ENCODE results near the gene FLAD1. TPM values are rescaled to one million over a fixed set of nuclear protein-coding genes. Genes with fewer than 3 reads are reported as not detected.

Gene FLAD1
- polyA plus RNA-seq, 2 of the 4 experiments (the other 2 are of a cell fraction) = 34.1 to 43.5 TPM

GRCh38 chr1:155022136-155022926 lies 39.2 kb downstream of the FLAD1 start:
- 73% methylated on average over 8 of the region's 8 CpGs for WGBS (ENCODE audit: missing lambda C conversion rate)
- no peak overlapping the region for H3K4me3 ChIP-seq
- H3K9me3 ChIP-seq = no peaks in the 10 kb centered on the region
- ATAC-seq (no peak; a peak in 1 of 6 replicates), FAIRE-seq (no peak), DNase-seq (ENCODE audit: low read depth in 1 of 2, low spot score in 1 of 2) (peak in 1 of 2 experiments; percentile 38)
- peak overlapping the region; percentile 3 for H3K4me2 ChIP-seq
- peaks cover 83% of the 10 kb centered on the region for H3K4me1 ChIP-seq
- ChIA-PET POLR2A (interaction anchor here (1.5 kb wide), 1 partner anchor 29 kb away, joined by 5 read pairs; the partner anchor contains the start of gene ADAM15), CTCF (interaction anchor here (1.3 to 1.7 kb wide), 4 partner anchors 63 to 542 kb away, joined by 4 to 6 read pairs (median 4); partner anchors contain the start of gene KRTCAP2)
- no peak for TF ChIP-seq JUN (IDR thresholded peaks at IDR 0.05)
- no peak for TF ChIP-seq TFCP2L1 (CRISPR knock-in tag; IDR thresholded peaks at IDR 0.05)
- TF ChIP-seq MYC (IDR thresholded peaks at IDR 0.05; ENCODE audit: borderline replicate concordance, low read length) = no peak
- TF ChIP-seq CEBPB (IDR thresholded peaks at IDR 0.05) = peak in 1 of 2 experiments; percentile 11; a peak in 1 of 4 replicates
- peak overlapping the region; percentile 71 to 75; a peak in 5 of 6 replicates for H3K27ac ChIP-seq

- TF ChIP-seq EHMT2 (IDR thresholded peaks at IDR 0.05; ENCODE audit: low read depth) (no peak), ESRRA (IDR thresholded peaks at IDR 0.05; ENCODE audit: borderline replicate concordance, low read length) (no peak), EHF (CRISPR knock-in tag; IDR thresholded peaks at IDR 0.05) (no peak), CBX8 (IDR thresholded peaks at IDR 0.05) (no peak), HES2 (IDR thresholded peaks at IDR 0.05) (no peak), MAZ (IDR thresholded peaks at IDR 0.05; ENCODE audit: borderline replicate concordance, low read depth, low read length) (no peak), TP53 (CRISPR knock-in tag; IDR thresholded peaks at IDR 0.05) (no peak), MAX (IDR thresholded peaks at IDR 0.05) (no peak)
- FAIRE-seq (no peak), DNase-seq (ENCODE audit: low read depth in 1 of 2, low spot score in 1 of 2) (peak in 1 of 2 experiments; percentile 43), ATAC-seq (peak; percentile 10 to 18; a peak in 2 of 6 replicates)
- ChIA-PET POLR2A (interaction anchor here (1.5 kb wide), 1 partner anchor 28 kb away, joined by 5 read pairs; the partner anchor contains the start of gene ADAM15), CTCF (interaction anchor here (1.3 to 1.7 kb wide), 3 partner anchors 62 to 543 kb away, joined by 4 to 6 read pairs (median 4); no protein-coding TSS in a partner anchor)
- H3K4me2 ChIP-seq = peak overlapping the region; percentile 3
- no peak overlapping the region for H3K4me3 ChIP-seq
- peaks cover 80% of the 10 kb centered on the region for H3K4me1 ChIP-seq
- H3K27ac ChIP-seq = peak overlapping the region; percentile 71 to 75; a peak in 5 of 6 replicates
- no peaks in the 10 kb centered on the region for H3K9me3 ChIP-seq
- WGBS (ENCODE audit: missing lambda C conversion rate) = 28% methylated on average over 4 of the region's 4 CpGs
These were observed 39.7 kb downstream of the FLAD1 start for GRCh38 chr1:155022927-155023236.

- WGBS (ENCODE audit: missing lambda C conversion rate) = 81% methylated on average over 5 of the region's 5 CpGs
- ATAC-seq (peak in 1 of 2 experiments; percentile 5; a peak in 1 of 6 replicates), FAIRE-seq (peak; percentile 7)
These were observed 40.5 kb downstream of the FLAD1 start for GRCh38 chr1:155023627-155024026.

GRCh38 chr1:155024315-155024714 lies 41.2 kb downstream of the FLAD1 start:
- H3K4me2 ChIP-seq = peak overlapping the region; percentile 64
- ChIA-PET CTCF (interaction anchor here (0.9 to 1.0 kb wide), 2 partner anchors 120 to 359 kb away, joined by 3 to 4 read pairs; no protein-coding TSS in a partner anchor), POLR2A (no interaction called here)
- no peaks in the 10 kb centered on the region for H3K9me3 ChIP-seq
- FAIRE-seq (no peak), DNase-seq (ENCODE audit: low read depth in 1 of 2, low spot score in 1 of 2) (no peak), ATAC-seq (no peak)
- H3K27ac ChIP-seq = peak overlapping the region; percentile 75 to 83
- no peak overlapping the region for H3K4me3 ChIP-seq
- no peak for TF ChIP-seq ATOH8 (CRISPR knock-in tag; IDR thresholded peaks at IDR 0.05; ENCODE audit: low read depth)
- no peak for TF ChIP-seq CEBPB (IDR thresholded peaks at IDR 0.05)
- no peak for TF ChIP-seq RARB (CRISPR knock-in tag; IDR thresholded peaks at IDR 0.05)
- TF ChIP-seq BHLHE40 (IDR thresholded peaks at IDR 0.05; ENCODE audit: low read depth, low read length) = no peak
- no peak for TF ChIP-seq ELK1 (IDR thresholded peaks at IDR 0.05; ENCODE audit: low read depth, low read length)
- WGBS (ENCODE audit: missing lambda C conversion rate) = 98% methylated on average over 7 of the region's 9 CpGs
- peaks cover 66% of the 10 kb centered on the region for H3K4me1 ChIP-seq

More at GRCh38 chr1:155023627-155024026, 40.5 kb downstream of the FLAD1 start:
- no peak overlapping the region for H3K4me3 ChIP-seq
- no peaks in the 10 kb centered on the region for H3K9me3 ChIP-seq
- peak overlapping the region; percentile 71 to 75; a peak in 3 of 6 replicates for H3K27ac ChIP-seq
- TF ChIP-seq FOXS1 (CRISPR knock-in tag; IDR thresholded peaks at IDR 0.05) = no peak
- DNase-seq (ENCODE audit: low read depth in 1 of 2, low spot score in 1 of 2) = no peak
- CTCF ChIA-PET = interaction anchor here (0.9 to 1.3 kb wide), 2 partner anchors 120 to 464 kb away, joined by 3 to 4 read pairs; no protein-coding TSS in a partner anchor
- no peak overlapping the region for H3K4me2 ChIP-seq
- POLR2A ChIA-PET = interaction anchor here (1.5 kb wide), 1 partner anchor 27 kb away, joined by 5 read pairs; the partner anchor contains the start of gene ADAM15
- H3K4me1 ChIP-seq = peaks cover 72% of the 10 kb centered on the region
